ENCODE results near the gene KCMF1. TPM values are rescaled to one million over a fixed set of nuclear protein-coding genes. Genes with fewer than 3 reads are reported as not detected.

Gene KCMF1
- total and polyA plus RNA-seq, 4 donors, result 10.5 to 45.4 (median 23.1) TPM

GRCh38 chr2:84947010-84947593 is 23.9 kb upstream of the KCMF1 start:
- WGBS, result 93% methylated on average over 10 of the region's 10 CpGs
- H3K9ac ChIP-seq (ENCODE audit: low read depth in 1 of 2, low read length in 2 of 2), result no peak overlapping the region
- H3K27ac ChIP-seq (ENCODE audit: low read depth in 1 of 2, low read length in 2 of 2), result no peak overlapping the region

More at GRCh38 chr2:84947010-84947593, 23.9 kb upstream of the KCMF1 start:
- DNase-seq (ENCODE audit: low spot score), result no peak
- H3K4me1 ChIP-seq (ENCODE audit: control insufficient read depth in 4 of 4, insufficient read depth in 4 of 4, low read length in 3 of 4), result no peaks in the 10 kb centered on the region
- H3K4me3 ChIP-seq (ENCODE audit: low read depth in 1 of 3, low read length in 3 of 3), result no peak overlapping the region
- no peaks in the 10 kb centered on the region for H3K36me3 ChIP-seq (ENCODE audit: control insufficient read depth in 4 of 4, insufficient read depth in 3 of 4, low read depth in 1 of 4, low read length in 3 of 4)
- no peaks in the 10 kb centered on the region for H3K27me3 ChIP-seq (ENCODE audit: control insufficient read depth in 4 of 4, insufficient read depth in 4 of 4, low read length in 3 of 4)
- no peak for TF ChIP-seq CTCF (IDR thresholded peaks at IDR 0.05; ENCODE audit: low read depth, low read length, missing input control)
- no peak for TF ChIP-seq NR2F2 (IDR thresholded peaks at IDR 0.05)
- no peak for TF ChIP-seq YY1 (IDR thresholded peaks at IDR 0.05)
- TF ChIP-seq SP1 (IDR thresholded peaks at IDR 0.05), result no peak
- no peak for TF ChIP-seq ZBTB33 (IDR thresholded peaks at IDR 0.05)
- no peak for TF ChIP-seq HNF4G (IDR thresholded peaks at IDR 0.05)
- TF ChIP-seq EGR1 (IDR thresholded peaks at IDR 0.05; ENCODE audit: low read depth in 2 of 2), result no peak
- no peak for TF ChIP-seq FOXA2 (IDR thresholded peaks at IDR 0.05)
- TF ChIP-seq REST (IDR thresholded peaks at IDR 0.05), result no peak
- no peak for TF ChIP-seq RXRA (IDR thresholded peaks at IDR 0.05)
- no peak for TF ChIP-seq ATF3 (IDR thresholded peaks at IDR 0.05)
- no peak for TF ChIP-seq TAF1 (conservative IDR thresholded peaks at IDR 0.05)
- TF ChIP-seq HNF4A (conservative IDR thresholded peaks at IDR 0.05), result no peak
- TF ChIP-seq RAD21 (IDR thresholded peaks at IDR 0.05), result no peak
- no peak for TF ChIP-seq JUND (IDR thresholded peaks at IDR 0.05)
- no peak for TF ChIP-seq FOXA1 (IDR thresholded peaks at IDR 0.05)
- no peak for TF ChIP-seq GABPA (IDR thresholded peaks at IDR 0.05 in 1 of 2, conservative IDR thresholded peaks at IDR 0.05 in 1 of 2)
- no peak for TF ChIP-seq MAX (IDR thresholded peaks at IDR 0.05)
- H3K9me3 ChIP-seq (ENCODE audit: control insufficient read depth in 4 of 4, low read length in 3 of 4), result no peaks in the 10 kb centered on the region
